Activated T-cell treated with anti-CD3 and anti-CD28 coated beads, Interleukin-2, amount 50 U/mL, for 24 hours (primary cell): ENCODE measurements around the gene CCL8.

Experiments
- DNase-seq: peaks from one replicate; pipeline ENCODE4 v3.0.0-alpha.2; 2020
- H3K27ac Mint-ChIP-seq: 2 replicates; pipeline ENCODE4 v1.8.0; 2020; ENCODE audit warnings: mild to moderate bottlenecking, mixed read lengths
- H3K27me3 Mint-ChIP-seq: 2 replicates; pipeline ENCODE4 v1.8.0; 2020; ENCODE audit warnings: mixed read lengths
- H3K36me3 Mint-ChIP-seq: 2 replicates; pipeline ENCODE4 v1.8.0; 2020; ENCODE audit warnings: low read depth, mixed read lengths
- H3K4me1 Mint-ChIP-seq: 2 replicates; pipeline ENCODE4 v1.8.0; 2020; ENCODE audit warnings: low read depth, mixed read lengths
- H3K4me3 Mint-ChIP-seq: 2 replicates; pipeline ENCODE4 v1.8.0; 2020; ENCODE audit warnings: mild to moderate bottlenecking, moderate library complexity, mixed read lengths
- H3K9me3 Mint-ChIP-seq: 2 replicates; pipeline ENCODE4 v1.8.0; 2020; ENCODE audit warnings: mixed read lengths

Gene CCL8

DNA sequence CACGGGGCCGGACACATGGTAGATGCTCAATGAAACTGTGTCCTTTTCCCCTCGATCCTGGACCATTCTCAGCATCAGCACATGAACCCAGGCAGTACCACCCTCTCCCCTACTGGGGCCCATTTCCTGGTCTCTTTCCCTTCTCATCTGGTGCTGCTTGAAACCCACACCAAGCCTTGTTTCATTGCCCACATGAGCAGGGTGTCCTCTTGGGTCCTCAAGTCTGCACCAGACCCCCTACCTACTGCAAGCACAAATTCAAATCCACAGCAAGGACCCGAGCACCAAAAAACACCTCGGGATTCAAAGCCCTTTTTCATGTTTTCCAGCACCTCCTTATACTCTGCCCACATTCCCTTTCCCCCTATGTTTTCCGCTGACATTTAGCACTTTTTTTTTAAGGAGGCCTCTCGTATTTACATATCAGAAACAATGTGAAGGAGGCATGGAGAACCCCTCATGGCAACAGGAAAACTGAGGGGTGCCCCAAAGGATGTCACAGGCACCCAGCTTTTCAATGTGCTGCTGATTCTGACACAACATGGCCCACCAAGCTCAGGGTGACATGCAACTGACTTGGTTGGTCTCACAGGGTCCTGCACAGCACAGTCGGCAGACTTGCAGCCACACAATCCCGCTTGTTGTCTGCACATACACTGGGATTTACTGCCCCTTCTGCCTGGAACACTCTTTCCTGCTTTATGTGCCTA lies 48.4 kb downstream of the CCL8 start:
- DNase-seq: no peak
- Mint-ChIP-seq H3K27ac (no peak overlapping the region), H3K27me3 (peaks cover 29% of the 10 kb centered on the region), H3K36me3 (no peaks in the 10 kb centered on the region), H3K4me1 (peaks cover 22% of the 10 kb centered on the region), H3K4me3 (no peak overlapping the region), H3K9me3 (no peaks in the 10 kb centered on the region)

- no peak for DNase-seq
- Mint-ChIP-seq H3K9me3 (no peaks in the 10 kb centered on the region), H3K27me3 (peaks cover 22% of the 10 kb centered on the region), H3K4me3 (no peak overlapping the region), H3K4me1 (peaks cover 22% of the 10 kb centered on the region), H3K36me3 (no peaks in the 10 kb centered on the region), H3K27ac (no peak overlapping the region)
Observed at GRCh38 chr17:34368196-34368945, 49.1 kb downstream of the CCL8 start.

DNA sequence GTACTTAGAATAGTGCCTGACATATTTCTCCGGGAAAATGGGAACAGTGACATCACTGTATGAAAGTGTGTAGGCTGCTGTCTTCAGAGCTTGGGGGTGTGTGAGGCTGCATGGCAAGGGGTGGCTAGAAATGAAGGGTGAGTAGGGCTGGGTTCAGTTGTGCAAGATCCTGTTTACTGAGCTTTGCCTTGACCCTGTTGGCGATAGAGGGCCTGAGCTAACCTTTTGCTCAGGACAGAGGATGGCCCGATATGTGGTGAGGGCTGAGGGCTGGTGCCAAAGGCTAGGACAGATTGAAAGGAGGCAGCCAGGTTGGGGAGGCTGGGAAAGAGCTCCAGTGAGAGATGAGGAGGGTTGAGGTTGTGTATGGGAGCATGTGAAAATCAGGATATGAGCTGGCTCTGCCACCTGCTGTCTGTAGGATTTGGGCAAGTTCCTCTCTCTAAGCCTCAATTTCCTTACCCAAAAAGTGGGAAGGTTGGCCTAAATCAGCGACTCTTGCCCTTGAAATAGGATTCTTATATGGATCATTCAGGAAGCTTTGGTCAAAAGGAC lies 49.8 kb downstream of the CCL8 start:
- H3K9me3 Mint-ChIP-seq: no peaks in the 10 kb centered on the region
- no peak overlapping the region for H3K4me3 Mint-ChIP-seq
- H3K27ac Mint-ChIP-seq: no peak overlapping the region
- H3K27me3 Mint-ChIP-seq: peaks cover 21% of the 10 kb centered on the region
- H3K4me1 Mint-ChIP-seq: peaks cover 22% of the 10 kb centered on the region
- no peak for DNase-seq
- H3K36me3 Mint-ChIP-seq: no peaks in the 10 kb centered on the region

DNA sequence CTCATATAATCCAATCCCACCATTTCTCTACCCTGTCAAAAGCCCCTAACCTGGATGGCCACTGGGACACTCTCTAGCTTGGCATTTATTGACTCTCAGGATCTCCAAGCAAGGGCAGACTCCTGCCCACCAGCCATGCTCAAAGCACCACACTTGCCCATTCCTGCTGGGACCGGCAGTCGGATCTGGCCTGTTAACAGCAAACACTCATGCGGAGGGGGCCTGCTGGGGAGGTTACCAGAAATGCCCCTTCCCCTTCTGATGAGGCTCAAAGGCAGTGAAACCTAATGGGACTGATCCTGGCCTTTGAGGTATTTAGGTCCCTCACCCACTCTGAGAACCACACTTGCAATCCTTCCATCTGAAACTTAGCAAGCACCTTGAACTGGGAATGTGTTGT lies 50.3 kb downstream of the CCL8 start:
- Mint-ChIP-seq H3K27ac (no peak overlapping the region), H3K4me3 (no peak overlapping the region), H3K4me1 (peaks cover 22% of the 10 kb centered on the region), H3K9me3 (no peaks in the 10 kb centered on the region), H3K27me3 (peaks cover 18% of the 10 kb centered on the region), H3K36me3 (no peaks in the 10 kb centered on the region)
- no peak for DNase-seq

DNA sequence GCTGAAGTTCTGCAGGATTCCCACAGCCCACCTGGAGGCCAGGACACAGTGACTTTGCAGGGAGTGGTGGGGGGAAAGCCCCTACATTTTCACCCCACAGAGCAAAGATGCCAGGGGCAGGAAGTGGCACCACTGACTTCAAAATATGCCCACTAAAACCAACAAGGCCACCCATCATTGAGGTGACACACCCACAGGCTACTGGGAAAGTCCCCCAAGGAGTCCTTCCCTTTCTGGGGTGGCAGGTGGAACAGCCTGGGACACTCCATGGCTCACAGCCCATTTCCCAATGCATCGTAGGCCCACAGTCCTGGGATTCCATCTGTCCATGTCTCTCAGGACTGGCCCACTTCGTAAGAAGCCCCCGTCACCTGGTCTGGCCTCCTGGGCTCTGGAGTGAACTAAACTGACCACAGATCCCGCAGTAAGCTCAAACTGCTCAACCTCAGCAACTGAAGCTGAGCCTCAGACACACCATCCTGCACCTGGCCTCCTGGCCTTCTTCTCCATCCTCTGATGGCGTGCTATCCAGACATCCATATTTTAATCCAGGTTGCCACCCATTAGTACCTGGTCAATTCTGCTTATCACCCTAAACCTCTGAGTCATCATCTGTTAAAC lies 51.3 kb downstream of the CCL8 start:
- H3K4me3 Mint-ChIP-seq: no peak overlapping the region
- H3K36me3 Mint-ChIP-seq: no peaks in the 10 kb centered on the region
- H3K4me1 Mint-ChIP-seq: peaks cover 18% of the 10 kb centered on the region
- DNase-seq: no peak
- peaks cover 15% of the 10 kb centered on the region for H3K27me3 Mint-ChIP-seq
- no peaks in the 10 kb centered on the region for H3K9me3 Mint-ChIP-seq
- no peak overlapping the region for H3K27ac Mint-ChIP-seq

- no peak overlapping the region for H3K4me3 Mint-ChIP-seq
Observed at GRCh38 chr17:34370997-34371395, 51.8 kb downstream of the CCL8 start.

More at GRCh38 chr17:34370997-34371395, 51.8 kb downstream of the CCL8 start:
- no peak for DNase-seq
- Mint-ChIP-seq H3K4me1 (peaks cover 15% of the 10 kb centered on the region), H3K36me3 (no peaks in the 10 kb centered on the region), H3K9me3 (no peaks in the 10 kb centered on the region), H3K27ac (no peak overlapping the region), H3K27me3 (peaks cover 16% of the 10 kb centered on the region)
